Endothelial cell of hepatic sinusoid (primary cell): Measurements from ENCODE around the gene KRT83.
"Not testable (repeated sequence)": the region's sequence is repeated elsewhere in the genome, so short reads cannot be mapped to it uniquely, and the experiment has no call there.

Experiments
- in situ Hi-C: cut with HindIII; loops from 2 replicates; pipeline ENCODE4 v1.10.0; 2017; ENCODE audit warnings: low sequenced_read_pairs

The KRT83 gene

GRCh38 chr12:52287816-52288805, 33.1 kb downstream of the KRT83 start:
- in situ Hi-C loops, result not testable (repeated sequence)

DNA sequence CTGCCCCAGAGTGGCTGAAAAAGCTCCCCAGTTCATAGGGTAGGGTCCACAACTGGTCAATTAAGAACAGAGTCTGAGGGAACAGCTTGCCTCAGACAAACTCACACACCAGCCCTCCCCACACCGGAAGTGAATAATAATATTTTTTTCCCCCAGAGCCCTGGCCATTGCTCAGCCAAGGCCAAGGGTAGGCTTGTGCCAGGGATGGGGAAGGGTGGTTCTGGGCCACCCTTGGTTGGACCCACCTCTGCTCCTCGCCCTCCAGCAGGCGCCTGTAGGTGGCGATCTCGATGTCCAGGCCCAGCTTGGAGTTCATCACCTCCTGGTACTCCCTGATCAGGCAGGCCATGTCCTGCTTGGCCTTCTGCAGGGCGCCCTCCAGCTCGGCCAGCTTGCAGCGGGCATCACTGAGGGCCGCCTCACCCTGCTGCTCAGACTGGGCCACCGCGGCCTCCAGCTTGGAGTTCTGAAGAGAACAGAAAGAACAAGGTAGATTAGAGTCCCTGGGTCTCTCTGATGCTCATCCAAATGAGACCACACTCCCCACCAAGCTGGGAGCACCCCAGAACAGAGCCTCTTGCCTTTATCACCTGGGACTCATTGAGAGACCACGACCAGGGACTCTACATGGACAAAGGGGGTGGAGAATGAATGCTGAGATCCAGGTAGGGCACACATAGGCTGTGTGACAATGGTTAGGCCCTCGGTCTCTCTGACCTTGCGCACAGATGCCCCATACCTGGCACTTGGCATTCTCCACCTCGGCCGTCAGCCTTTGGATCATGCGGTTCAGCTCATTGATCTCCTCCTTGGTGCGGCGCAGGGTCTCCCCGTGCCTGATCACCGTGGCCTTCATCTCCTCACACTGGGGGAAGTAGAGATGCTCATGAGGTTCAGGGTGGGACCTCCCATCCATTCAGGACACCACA, 34.1 kb downstream of the KRT83 start:
- in situ Hi-C loops, result not testable (repeated sequence)

DNA sequence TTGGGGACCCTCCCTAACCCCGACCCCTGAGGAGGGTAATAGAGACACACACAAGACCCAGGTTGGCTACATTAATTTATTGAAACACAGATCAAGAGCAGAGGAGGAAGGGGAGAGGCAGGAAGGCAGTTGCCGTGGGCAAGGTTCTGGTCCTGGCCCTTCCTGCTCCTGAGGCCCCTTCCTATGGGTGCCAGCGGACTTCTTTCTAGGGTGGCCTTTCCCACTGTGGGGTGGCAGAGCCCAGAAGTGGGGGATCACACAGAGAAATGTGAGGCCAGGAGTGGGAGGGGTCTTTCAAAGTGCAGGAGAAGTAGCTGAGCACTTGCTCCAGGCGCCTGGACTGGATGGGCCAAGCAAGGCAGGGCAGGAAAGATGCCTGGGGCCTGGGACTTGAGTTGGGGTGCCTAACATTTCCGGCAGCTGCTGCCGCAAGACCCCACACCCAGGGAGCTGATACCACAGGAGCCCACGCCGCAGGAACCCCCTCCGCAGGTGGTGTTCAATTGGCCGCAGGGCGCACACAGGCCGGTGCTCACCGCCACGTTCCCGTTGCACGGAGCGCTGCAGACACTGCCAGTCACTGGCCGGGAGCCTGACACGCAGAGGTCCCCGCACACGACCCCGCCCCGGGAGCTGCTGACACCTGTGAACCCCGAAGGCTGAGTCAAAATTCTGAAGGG, 35.2 kb downstream of the KRT83 start:
- in situ Hi-C loops, result no loop called here

DNA sequence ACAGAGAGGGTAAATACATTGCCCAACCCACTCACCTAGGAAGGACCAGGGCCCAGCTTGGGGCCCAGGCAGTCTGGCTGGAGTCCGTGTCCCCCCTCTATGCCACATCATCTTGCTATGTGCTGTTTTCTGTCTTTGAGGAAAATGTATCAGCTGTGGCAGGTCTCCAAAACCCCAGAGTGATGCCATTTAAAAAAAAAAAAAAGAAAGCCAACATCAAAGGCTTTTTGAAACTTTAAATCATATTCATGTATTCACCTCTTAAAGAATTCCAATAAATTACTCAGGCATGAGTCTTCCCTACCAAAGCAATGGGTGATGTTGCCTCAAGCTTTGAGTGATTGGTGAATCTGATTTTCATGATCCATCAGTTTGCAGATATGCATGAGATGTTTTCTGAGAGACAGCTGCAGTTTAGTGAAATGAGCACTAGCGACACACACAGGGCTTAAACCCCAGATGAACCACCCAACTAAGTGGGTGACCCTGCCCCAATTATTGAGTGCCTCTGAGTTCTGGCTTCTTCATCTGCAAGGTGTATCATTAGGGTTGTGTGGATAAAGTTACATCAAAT, 35.9 kb downstream of the KRT83 start:
- in situ Hi-C loops, result no loop called here

- in situ Hi-C loops, result loop anchor here (5.0 kb wide), 1 partner anchor 57 kb away; no protein-coding TSS in a partner anchor
Measured at GRCh38 chr12:52284562-52285171, 36.5 kb downstream of the KRT83 start.

GRCh38 chr12:52280796-52281560, 40.2 kb downstream of the KRT83 start:
- in situ Hi-C loops, result loop anchor here (5.0 kb wide), 1 partner anchor 54 kb away; no protein-coding TSS in a partner anchor

GRCh38 chr12:52280319-52280795, 40.8 kb downstream of the KRT83 start:
- in situ Hi-C loops, result loop anchor here (5.0 kb wide), 1 partner anchor 53 kb away; no protein-coding TSS in a partner anchor

DNA sequence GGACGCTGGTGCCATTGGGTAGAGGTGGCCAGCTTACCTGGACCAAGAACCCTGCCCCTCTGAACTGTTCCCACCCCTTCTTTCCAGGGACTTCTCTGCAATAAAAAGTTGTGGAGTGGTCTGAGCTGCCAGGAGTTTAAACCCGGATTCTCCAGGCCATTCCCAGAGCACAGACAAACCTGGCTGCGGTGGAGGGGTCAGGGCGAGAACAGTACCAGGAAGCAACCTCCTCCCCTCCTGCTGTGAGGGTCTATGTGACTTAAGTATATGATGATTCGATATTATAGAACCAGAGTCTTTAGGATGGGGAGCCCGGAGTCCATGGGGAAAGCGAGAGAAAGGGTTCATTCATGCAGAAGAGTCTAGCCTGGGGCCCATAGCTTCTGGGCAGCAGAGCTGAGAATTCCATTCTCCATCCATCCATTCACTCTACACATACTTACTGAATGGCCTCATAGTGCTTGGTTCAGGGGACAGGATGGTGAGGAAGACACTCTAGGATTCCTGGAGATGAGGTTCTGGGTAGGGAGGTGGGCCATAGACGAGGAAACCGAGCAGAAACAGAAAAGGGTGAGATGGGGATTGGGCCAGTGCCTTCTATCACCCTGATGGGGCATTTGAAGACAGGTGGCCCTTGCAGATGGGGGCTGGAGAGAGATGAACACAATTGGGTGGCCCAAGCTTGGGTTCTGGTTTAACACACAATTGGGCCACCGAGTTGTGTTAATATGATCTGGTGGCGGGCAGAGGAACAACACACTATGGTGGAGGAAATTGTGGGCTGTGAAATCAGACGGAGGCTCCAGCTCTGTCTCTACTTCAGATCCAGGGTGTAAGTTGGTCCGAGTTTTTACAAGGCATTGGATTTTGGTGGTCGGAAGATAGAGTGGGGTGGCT, 41.5 kb downstream of the KRT83 start:
- in situ Hi-C loops, result loop anchor here (5.0 kb wide), 1 partner anchor 52 kb away; no protein-coding TSS in a partner anchor

GRCh38 chr12:52278575-52279421, 42.4 kb downstream of the KRT83 start:
- in situ Hi-C loops, result no loop called here

- in situ Hi-C loops, result no loop called here
Measured at GRCh38 chr12:52277486-52278245, 43.5 kb downstream of the KRT83 start.

GRCh38 chr12:52275686-52276085, 45.5 kb downstream of the KRT83 start:
- in situ Hi-C loops, result no loop called here

- in situ Hi-C loops, result no loop called here
Measured at GRCh38 chr12:52274521-52275120, 46.6 kb downstream of the KRT83 start, which contains the start of gene KRT86. Gene KRT86, plus strand, starts transcription at chr12:52274645. Its CDS starts 27,272 bp downstream, at chr12:52301917.

DNA sequence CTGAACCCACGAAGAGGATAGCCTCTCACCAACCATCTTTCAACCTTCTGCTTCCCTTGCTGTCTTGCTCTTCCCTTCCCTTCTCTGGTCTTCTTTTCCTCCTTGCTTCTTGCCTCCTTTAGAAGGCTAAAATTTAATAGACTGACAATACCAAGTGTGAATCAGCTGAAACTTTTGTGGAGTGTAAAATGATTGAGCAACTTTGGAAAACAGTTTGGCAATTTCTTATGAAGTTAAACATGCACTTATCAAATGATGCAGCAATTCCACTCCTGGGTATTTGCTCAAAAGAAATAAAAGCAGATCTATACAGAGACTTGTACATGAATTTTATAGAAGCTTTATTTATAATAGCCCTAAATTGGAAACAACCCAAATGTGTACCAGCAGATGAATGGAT, 50.0 kb downstream of the KRT83 start:
- in situ Hi-C loops, result no loop called here

GRCh38 chr12:52270541-52271070, 50.6 kb downstream of the KRT83 start:
- in situ Hi-C loops, result no loop called here

DNA sequence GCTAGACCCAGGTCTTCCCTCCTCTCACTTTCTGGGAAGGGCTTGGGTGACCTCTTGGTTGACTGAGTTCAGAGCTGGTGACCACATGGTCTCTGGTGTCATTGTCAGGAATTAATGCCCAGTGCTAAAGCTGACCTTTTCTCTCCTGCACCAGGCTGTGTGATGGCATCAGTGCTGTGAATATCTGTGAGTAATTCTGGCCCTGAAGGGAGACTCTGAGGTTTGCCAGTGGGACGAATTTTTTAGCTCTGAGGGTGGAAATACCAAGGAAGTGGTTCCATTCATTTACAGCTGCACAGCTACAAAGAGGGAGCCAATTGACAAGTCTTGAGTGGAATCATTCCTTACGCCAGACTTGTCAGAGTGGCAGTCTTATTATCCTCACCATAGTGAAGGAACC, 53.0 kb downstream of the KRT83 start:
- in situ Hi-C loops, result no loop called here

GRCh38 chr12:52267699-52268098, 53.5 kb downstream of the KRT83 start:
- in situ Hi-C loops, result no loop called here
